Breast epithelium (tissue), 3 donors: ENCODE results near the gene PSKH1.

Experiments
- POLR2A ChIP-seq: fragments of 450-650 bp; IDR thresholded peaks from one replicate; pipeline ENCODE4 v1.6.1; 2016; ENCODE audit warnings: antibody characterized with exemption, mild to moderate bottlenecking, moderate library complexity
- POLR2AphosphoS5 ChIP-seq, 3 donors: sonication (generic); formaldehyde crosslinking; IDR thresholded peaks; one replicate each; pipeline ENCODE4 v1.6.1; 2017; ENCODE audit warnings: antibody characterized with exemption in 3 of 3
- TF ChIP-seq, protein P1 (sequence below), 3 donors: fragments of 450-650 bp; IDR thresholded peaks; one replicate each; pipeline ENCODE4 v1.5.1; 2016 to 2017; ENCODE audit warnings: antibody characterized with exemption in 3 of 3, mild to moderate bottlenecking in 3 of 3, moderate library complexity in 3 of 3

DNA sequence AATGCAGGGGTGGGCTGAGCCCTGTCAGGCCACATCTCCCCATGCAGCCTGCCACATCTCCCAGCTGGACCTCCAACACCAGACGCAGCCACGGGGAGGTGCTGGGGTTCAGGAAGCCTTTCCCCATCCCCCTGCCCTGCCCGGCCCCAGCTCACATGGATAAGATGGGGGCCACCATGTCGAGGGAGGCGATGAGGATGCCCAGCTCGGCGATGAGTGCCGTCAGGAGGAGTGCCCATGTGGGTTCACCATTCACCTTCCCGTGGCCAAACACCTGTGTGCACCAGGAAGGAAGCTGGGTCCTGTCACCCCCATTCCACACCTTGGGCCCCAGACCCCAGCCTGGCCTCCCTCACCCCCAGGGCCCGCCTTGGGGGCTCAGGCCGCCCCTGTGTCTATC lies 56.6 kb downstream of the PSKH1 start:
- TF ChIP-seq, protein P1, sequence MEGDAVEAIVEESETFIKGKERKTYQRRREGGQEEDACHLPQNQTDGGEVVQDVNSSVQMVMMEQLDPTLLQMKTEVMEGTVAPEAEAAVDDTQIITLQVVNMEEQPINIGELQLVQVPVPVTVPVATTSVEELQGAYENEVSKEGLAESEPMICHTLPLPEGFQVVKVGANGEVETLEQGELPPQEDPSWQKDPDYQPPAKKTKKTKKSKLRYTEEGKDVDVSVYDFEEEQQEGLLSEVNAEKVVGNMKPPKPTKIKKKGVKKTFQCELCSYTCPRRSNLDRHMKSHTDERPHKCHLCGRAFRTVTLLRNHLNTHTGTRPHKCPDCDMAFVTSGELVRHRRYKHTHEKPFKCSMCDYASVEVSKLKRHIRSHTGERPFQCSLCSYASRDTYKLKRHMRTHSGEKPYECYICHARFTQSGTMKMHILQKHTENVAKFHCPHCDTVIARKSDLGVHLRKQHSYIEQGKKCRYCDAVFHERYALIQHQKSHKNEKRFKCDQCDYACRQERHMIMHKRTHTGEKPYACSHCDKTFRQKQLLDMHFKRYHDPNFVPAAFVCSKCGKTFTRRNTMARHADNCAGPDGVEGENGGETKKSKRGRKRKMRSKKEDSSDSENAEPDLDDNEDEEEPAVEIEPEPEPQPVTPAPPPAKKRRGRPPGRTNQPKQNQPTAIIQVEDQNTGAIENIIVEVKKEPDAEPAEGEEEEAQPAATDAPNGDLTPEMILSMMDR (IDR thresholded peaks at IDR 0.05) = no peak
- TF ChIP-seq POLR2AphosphoS5 (IDR thresholded peaks at IDR 0.05) = no peak
- TF ChIP-seq POLR2A = no peak
